Measurements from ENCODE around the gene PDZRN3. TPM values are rescaled to one million over a fixed set of nuclear protein-coding genes. Genes with fewer than 3 reads are reported as not detected.

PDZRN3 gene
- total and polyA plus RNA-seq, 2 of the 13 experiments (the other 11 are each of a cell fraction or from before 2014, with no cell fraction given): not detected

DNA sequence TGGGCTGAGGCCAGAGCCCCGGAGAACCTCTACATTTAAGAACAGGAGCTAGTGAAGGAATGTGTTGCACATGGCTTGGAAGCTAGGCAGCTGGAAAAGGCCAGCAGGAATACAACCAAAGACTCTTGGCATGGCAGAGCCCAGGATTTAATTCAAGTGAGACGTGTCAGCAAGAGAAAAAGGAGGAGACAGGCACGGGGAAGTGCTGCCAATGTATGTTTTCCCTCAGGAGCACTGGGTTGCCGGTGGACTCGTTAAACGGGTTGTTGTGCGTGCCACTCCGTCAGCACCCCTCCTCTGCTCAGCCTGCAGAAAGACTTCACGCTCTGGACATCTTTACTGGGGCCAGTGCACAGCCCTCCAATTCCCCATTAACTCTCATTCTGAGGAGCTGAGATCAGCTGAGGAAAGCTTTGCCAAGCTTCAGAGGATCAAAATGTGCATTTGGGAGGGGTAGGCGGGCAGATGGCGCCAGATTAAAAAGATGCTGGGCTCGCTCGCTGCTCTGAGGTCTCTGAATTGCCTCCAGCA lies 103.7 kb downstream of the PDZRN3 start (continued):
- TF ChIP-seq, protein P1, sequence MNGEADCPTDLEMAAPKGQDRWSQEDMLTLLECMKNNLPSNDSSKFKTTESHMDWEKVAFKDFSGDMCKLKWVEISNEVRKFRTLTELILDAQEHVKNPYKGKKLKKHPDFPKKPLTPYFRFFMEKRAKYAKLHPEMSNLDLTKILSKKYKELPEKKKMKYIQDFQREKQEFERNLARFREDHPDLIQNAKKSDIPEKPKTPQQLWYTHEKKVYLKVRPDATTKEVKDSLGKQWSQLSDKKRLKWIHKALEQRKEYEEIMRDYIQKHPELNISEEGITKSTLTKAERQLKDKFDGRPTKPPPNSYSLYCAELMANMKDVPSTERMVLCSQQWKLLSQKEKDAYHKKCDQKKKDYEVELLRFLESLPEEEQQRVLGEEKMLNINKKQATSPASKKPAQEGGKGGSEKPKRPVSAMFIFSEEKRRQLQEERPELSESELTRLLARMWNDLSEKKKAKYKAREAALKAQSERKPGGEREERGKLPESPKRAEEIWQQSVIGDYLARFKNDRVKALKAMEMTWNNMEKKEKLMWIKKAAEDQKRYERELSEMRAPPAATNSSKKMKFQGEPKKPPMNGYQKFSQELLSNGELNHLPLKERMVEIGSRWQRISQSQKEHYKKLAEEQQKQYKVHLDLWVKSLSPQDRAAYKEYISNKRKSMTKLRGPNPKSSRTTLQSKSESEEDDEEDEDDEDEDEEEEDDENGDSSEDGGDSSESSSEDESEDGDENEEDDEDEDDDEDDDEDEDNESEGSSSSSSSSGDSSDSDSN (CRISPR knock-in tag; IDR thresholded peaks at IDR 0.05): no peak

- no peak for FAIRE-seq
- no peaks in the 10 kb centered on the region for H3K79me2 ChIP-seq (ENCODE audit: insufficient read depth, low read length)
- WGBS (ENCODE audit: low lambda C conversion rate): 6% methylated on average over 5 of the region's 5 CpGs
- TF ChIP-seq ZSCAN20 (CRISPR knock-in tag; IDR thresholded peaks at IDR 0.05; ENCODE audit: borderline replicate concordance) (no peak), CREB1 (IDR thresholded peaks at IDR 0.05) (no peak), CREB1 (CRISPR knock-in tag; IDR thresholded peaks at IDR 0.05) (no peak), CHD2 (IDR thresholded peaks at IDR 0.05; ENCODE audit: low read depth, low read length) (no peak), JARID2 (CRISPR knock-in tag; IDR thresholded peaks at IDR 0.05; ENCODE audit: insufficient replicate concordance) (no peak), ZNF205 (CRISPR knock-in tag; IDR thresholded peaks at IDR 0.05) (no peak), ZNF589 (CRISPR knock-in tag; conservative IDR thresholded peaks at IDR 0.05) (no peak), HCFC1 (IDR thresholded peaks at IDR 0.05; ENCODE audit: low read depth, low read length) (no peak), ZC3H4 (CRISPR knock-in tag; IDR thresholded peaks at IDR 0.05; ENCODE audit: borderline replicate concordance) (no peak), ZNF30 (CRISPR knock-in tag; IDR thresholded peaks at IDR 0.05) (no peak), HDAC2 (CRISPR knock-in tag; IDR thresholded peaks at IDR 0.05) (no peak), ZNF329 (CRISPR knock-in tag; IDR thresholded peaks at IDR 0.05; ENCODE audit: low read depth) (no peak), ZNF160 (CRISPR knock-in tag; IDR thresholded peaks at IDR 0.05) (no peak), MYC (CRISPR knock-in tag; IDR thresholded peaks at IDR 0.05; ENCODE audit: borderline replicate concordance) (no peak)
- TF ChIP-seq, protein P2, sequence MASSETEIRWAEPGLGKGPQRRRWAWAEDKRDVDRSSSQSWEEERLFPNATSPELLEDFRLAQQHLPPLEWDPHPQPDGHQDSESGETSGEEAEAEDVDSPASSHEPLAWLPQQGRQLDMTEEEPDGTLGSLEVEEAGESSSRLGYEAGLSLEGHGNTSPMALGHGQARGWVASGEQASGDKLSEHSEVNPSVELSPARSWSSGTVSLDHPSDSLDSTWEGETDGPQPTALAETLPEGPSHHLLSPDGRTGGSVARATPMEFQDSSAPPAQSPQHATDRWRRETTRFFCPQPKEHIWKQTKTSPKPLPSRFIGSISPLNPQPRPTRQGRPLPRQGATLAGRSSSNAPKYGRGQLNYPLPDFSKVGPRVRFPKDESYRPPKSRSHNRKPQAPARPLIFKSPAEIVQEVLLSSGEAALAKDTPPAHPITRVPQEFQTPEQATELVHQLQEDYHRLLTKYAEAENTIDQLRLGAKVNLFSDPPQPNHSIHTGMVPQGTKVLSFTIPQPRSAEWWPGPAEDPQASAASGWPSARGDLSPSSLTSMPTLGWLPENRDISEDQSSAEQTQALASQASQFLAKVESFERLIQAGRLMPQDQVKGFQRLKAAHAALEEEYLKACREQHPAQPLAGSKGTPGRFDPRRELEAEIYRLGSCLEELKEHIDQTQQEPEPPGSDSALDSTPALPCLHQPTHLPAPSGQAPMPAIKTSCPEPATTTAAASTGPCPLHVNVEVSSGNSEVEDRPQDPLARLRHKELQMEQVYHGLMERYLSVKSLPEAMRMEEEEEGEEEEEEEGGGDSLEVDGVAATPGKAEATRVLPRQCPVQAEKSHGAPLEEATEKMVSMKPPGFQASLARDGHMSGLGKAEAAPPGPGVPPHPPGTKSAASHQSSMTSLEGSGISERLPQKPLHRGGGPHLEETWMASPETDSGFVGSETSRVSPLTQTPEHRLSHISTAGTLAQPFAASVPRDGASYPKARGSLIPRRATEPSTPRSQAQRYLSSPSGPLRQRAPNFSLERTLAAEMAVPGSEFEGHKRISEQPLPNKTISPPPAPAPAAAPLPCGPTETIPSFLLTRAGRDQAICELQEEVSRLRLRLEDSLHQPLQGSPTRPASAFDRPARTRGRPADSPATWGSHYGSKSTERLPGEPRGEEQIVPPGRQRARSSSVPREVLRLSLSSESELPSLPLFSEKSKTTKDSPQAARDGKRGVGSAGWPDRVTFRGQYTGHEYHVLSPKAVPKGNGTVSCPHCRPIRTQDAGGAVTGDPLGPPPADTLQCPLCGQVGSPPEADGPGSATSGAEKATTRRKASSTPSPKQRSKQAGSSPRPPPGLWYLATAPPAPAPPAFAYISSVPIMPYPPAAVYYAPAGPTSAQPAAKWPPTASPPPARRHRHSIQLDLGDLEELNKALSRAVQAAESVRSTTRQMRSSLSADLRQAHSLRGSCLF (CRISPR knock-in tag; IDR thresholded peaks at IDR 0.05; ENCODE audit: borderline replicate concordance): no peak
- TF ChIP-seq, protein P3, sequence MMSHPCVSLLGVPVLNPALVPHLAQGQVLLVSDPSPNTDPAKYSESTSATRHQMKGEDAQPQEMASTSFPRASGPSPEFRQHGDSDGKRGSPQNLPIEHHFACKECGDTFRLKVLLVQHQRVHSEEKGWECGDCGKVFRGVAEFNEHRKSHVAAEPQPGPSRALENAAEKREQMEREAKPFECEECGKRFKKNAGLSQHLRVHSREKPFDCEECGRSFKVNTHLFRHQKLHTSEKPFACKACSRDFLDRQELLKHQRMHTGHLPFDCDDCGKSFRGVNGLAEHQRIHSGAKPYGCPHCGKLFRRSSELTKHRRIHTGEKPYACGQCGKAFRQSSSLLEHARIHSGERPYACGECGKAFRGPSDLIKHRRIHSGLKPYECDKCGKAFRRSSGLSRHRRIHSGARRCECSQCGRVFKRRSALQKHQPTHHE (CRISPR knock-in tag; IDR thresholded peaks at IDR 0.05; ENCODE audit: borderline replicate concordance): no peak
Observed at GRCh38 chr3:73516631-73517030, 108.1 kb downstream of the PDZRN3 start.

More at GRCh38 chr3:73516631-73517030, 108.1 kb downstream of the PDZRN3 start:
- Histone ChIP-seq H3K27ac (ENCODE audit: extremely low read length, insufficient read depth, low read length) (no peak overlapping the region), H3K9me3 (ENCODE audit: low read length) (no peaks in the 10 kb centered on the region), H3K36me3 (replicated peaks in 1 of 2; ENCODE audit: control insufficient read depth in 1 of 2, insufficient read depth in 2 of 2, low read length in 2 of 2) (no peaks in the 10 kb centered on the region), H3K4me2 (ENCODE audit: low read depth, low read length) (no peak overlapping the region), H4K20me1 (ENCODE audit: insufficient read depth, low read length) (no peaks in the 10 kb centered on the region), H3K4me1 (ENCODE audit: insufficient read depth, low read length) (peaks cover 17% of the 10 kb centered on the region), H3K4me3 (replicated peaks in 1 of 3; ENCODE audit: insufficient read depth in 1 of 3, low read depth in 2 of 3, low read length in 3 of 3) (no peak overlapping the region), H3K9ac (ENCODE audit: insufficient read depth, low read depth, low read length) (no peak overlapping the region), H2AFZ (ENCODE audit: low read length) (no peak overlapping the region), H3K27me3 (ENCODE audit: control insufficient read depth in 1 of 2, insufficient read depth in 2 of 2, low read length in 2 of 2) (no peaks in the 10 kb centered on the region; a peak in 1 of 5 replicates)
- intact Hi-C loops (cut with micrococcal nuclease; ENCODE audit: unreplicated experiment): no loop called here
- no peak for ATAC-seq
- in situ Hi-C loops (cut with HindIII; ENCODE audit: extremely low pct_ligation_motif_present, low pct_unique_long_range_greater_than_20kb): no loop called here
- POLR2A ChIA-PET: no interaction called here
- no TSS peak for BruUV-seq (replicated peaks)
- CTCF ChIA-PET (ENCODE audit: low intra/inter-chr PET ratio, low total read pairs): no interaction called here
- DNase-seq (ENCODE audit: low spot score): no peak

Measured in HepG2 (cell line).